ENCODE results near the gene YY1AP1. TPM values are rescaled to one million over a fixed set of nuclear protein-coding genes. Genes with fewer than 3 reads are reported as not detected.
"Not testable (repeated sequence)": the region's sequence is repeated elsewhere in the genome, so short reads cannot be mapped to it uniquely, and the experiment has no call there.

The YY1AP1 gene
- polyA plus RNA-seq, 3 donors: 14.0 to 93.4 (median 24.3) TPM

DNA sequence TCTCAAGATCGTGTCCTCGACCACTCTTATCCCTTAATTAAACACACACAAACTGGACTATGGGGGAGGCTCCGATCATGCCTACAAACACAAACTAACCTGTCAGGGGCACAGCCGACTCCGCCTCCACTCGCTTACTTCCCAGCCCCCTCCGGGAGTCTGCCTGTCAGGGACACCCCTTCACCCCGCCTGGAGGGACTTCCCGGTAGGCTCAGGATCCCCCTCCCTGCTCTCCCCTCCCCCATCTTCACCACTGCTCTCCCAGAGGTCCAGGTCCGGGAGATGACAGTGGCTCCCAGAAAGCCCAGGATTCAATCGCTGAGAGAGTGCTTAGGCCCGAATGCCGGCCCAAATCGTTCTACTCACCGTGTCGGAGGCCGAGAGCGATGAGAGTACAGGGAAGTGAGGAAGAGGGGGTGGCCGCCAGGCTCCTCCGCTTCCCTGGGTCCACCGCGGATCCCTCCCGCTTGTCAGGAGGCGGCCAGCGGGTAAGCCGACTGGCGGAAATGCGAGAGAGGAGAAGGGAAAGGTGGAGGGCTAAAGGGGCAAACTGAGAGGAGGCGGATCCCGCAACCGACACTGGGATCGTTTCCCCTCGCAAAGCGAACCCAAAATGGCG is 760 bp downstream of the YY1AP1 start:
- Mint-ChIP-seq H3K9me3 (peaks cover 9 to 15% (median 11%) of the 10 kb centered on the region in 7 donors), H3K36me3 (peaks cover 26 to 31% of the 10 kb centered on the region in 2 donors), H3K27ac (peak overlapping the region; percentile 94 to 98 (median 95)), H3K4me3 (peak overlapping the region; percentile 95 to 98), H3K4me1 (peaks cover 41% of the 10 kb centered on the region)
- H3K9me3 ChIP-seq (replicated peaks in 1 of 2; ENCODE audit: control insufficient read depth in 1 of 2, insufficient read depth in 1 of 2, low read length in 2 of 2); H3K27me3 Mint-ChIP-seq (ENCODE audit: low read depth in 3 of 3); intact Hi-C loops (cut with micrococcal nuclease); DNase-seq; H3K27me3 ChIP-seq (ENCODE audit: control insufficient read depth in 2 of 2, insufficient read depth in 2 of 2, low read length in 2 of 2): not testable (repeated sequence)
- Histone ChIP-seq H3K4me2 (replicated peaks; ENCODE audit: extremely low read depth, low read length, poor library complexity, severe bottlenecking) (peak overlapping the region; percentile 74), H3K4me1 (ENCODE audit: control insufficient read depth in 1 of 2, insufficient read depth in 2 of 2, low read length in 2 of 2) (peaks cover 18 to 29% of the 10 kb centered on the region in 2 donors), H3K27ac (ENCODE audit: low read depth in 1 of 2, low read length in 2 of 2) (peak overlapping the region; percentile 89 to 96), H3K9ac (ENCODE audit: insufficient read depth, low read length, poor library complexity, severe bottlenecking) (peak overlapping the region; percentile 93), H3K36me3 (replicated peaks in 1 of 2; ENCODE audit: control insufficient read depth in 1 of 2, insufficient read depth in 2 of 2, low read length in 2 of 2) (peaks cover 15 to 33% of the 10 kb centered on the region in 2 donors), H4K20me1 (ENCODE audit: insufficient read depth, low read length) (peaks cover 44% of the 10 kb centered on the region), H2AFZ (ENCODE audit: insufficient read depth, low read depth, low read length, poor library complexity, severe bottlenecking) (peak overlapping the region; percentile 89), H3K79me2 (ENCODE audit: insufficient read depth, low read length) (peaks cover 98% of the 10 kb centered on the region), H3K4me3 (replicated peaks in 1 of 3; ENCODE audit: low read depth in 2 of 3, low read length in 3 of 3) (peak overlapping the region; percentile 83 to 96 (median 91))
- WGBS (ENCODE audit: insufficient coverage): 0% methylated on average over 23 of the region's 35 CpGs

DNA sequence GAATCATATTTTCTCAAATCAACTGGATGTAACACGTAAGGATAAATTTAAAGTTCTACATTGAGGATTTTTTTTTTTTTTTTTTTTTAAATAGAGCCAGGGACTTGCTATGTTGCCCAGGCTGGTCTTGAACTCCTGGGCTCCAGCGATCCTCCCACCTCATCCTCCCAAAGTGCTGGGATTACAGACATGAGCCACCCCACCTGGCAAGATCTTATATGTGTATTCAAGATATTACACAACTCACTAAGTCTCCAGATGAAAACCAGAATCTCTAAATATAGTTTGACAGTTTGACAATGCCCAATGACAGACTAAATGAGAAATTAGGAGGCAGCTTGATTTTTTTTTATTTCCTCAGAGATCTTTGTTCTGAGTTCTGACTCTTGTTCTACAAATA is 6.8 kb downstream of the YY1AP1 start:
- no peak for DNase-seq
- Histone ChIP-seq H3K9ac (ENCODE audit: insufficient read depth, low read length, poor library complexity, severe bottlenecking) (no peak overlapping the region), H3K4me2 (replicated peaks; ENCODE audit: extremely low read depth, low read length, poor library complexity, severe bottlenecking) (no peak overlapping the region), H3K27me3 (ENCODE audit: control insufficient read depth in 2 of 2, insufficient read depth in 2 of 2, low read length in 2 of 2) (no peaks in the 10 kb centered on the region), H3K9me3 (replicated peaks in 1 of 2; ENCODE audit: control insufficient read depth in 1 of 2, insufficient read depth in 1 of 2, low read length in 2 of 2) (no peaks in the 10 kb centered on the region), H2AFZ (ENCODE audit: insufficient read depth, low read depth, low read length, poor library complexity, severe bottlenecking) (no peak overlapping the region), H3K36me3 (replicated peaks in 1 of 2; ENCODE audit: control insufficient read depth in 1 of 2, insufficient read depth in 2 of 2, low read length in 2 of 2) (peaks cover 40 to 71% of the 10 kb centered on the region in 2 donors), H3K4me3 (replicated peaks in 1 of 3; ENCODE audit: low read depth in 2 of 3, low read length in 3 of 3) (no peak overlapping the region), H3K4me1 (ENCODE audit: control insufficient read depth in 1 of 2, insufficient read depth in 2 of 2, low read length in 2 of 2) (peaks cover 10 to 18% of the 10 kb centered on the region in 2 donors), H3K27ac (ENCODE audit: low read depth in 1 of 2, low read length in 2 of 2) (no peak overlapping the region), H3K79me2 (ENCODE audit: insufficient read depth, low read length) (peaks cover 72% of the 10 kb centered on the region), H4K20me1 (ENCODE audit: insufficient read depth, low read length) (peaks cover 99% of the 10 kb centered on the region)
- intact Hi-C loops (cut with micrococcal nuclease): no loop called here
- Mint-ChIP-seq H3K27me3 (ENCODE audit: low read depth in 3 of 3) (no peaks in the 10 kb centered on the region), H3K4me3 (no peak overlapping the region), H3K9me3 (no peaks in the 10 kb centered on the region), H3K27ac (no peak overlapping the region), H3K4me1 (peaks cover 30% of the 10 kb centered on the region), H3K36me3 (peaks cover 49 to 57% of the 10 kb centered on the region in 2 donors)
- TF ChIP-seq, protein P1, sequence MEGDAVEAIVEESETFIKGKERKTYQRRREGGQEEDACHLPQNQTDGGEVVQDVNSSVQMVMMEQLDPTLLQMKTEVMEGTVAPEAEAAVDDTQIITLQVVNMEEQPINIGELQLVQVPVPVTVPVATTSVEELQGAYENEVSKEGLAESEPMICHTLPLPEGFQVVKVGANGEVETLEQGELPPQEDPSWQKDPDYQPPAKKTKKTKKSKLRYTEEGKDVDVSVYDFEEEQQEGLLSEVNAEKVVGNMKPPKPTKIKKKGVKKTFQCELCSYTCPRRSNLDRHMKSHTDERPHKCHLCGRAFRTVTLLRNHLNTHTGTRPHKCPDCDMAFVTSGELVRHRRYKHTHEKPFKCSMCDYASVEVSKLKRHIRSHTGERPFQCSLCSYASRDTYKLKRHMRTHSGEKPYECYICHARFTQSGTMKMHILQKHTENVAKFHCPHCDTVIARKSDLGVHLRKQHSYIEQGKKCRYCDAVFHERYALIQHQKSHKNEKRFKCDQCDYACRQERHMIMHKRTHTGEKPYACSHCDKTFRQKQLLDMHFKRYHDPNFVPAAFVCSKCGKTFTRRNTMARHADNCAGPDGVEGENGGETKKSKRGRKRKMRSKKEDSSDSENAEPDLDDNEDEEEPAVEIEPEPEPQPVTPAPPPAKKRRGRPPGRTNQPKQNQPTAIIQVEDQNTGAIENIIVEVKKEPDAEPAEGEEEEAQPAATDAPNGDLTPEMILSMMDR (IDR thresholded peaks at IDR 0.05): no peak
- no CpG with 5 or more reads among the region's 2 CpGs for WGBS (ENCODE audit: insufficient coverage)

All from CD14-positive monocyte (primary cell).